ENCODE data around the gene CELSR1. TPM values are rescaled to one million over a fixed set of nuclear protein-coding genes. Genes with fewer than 3 reads are reported as not detected.

The CELSR1 gene
- total and polyA plus RNA-seq, 2 of the 13 experiments (the other 11 are each of a cell fraction or from before 2014, with no cell fraction given): 0.78 to 1.8 TPM

DNA sequence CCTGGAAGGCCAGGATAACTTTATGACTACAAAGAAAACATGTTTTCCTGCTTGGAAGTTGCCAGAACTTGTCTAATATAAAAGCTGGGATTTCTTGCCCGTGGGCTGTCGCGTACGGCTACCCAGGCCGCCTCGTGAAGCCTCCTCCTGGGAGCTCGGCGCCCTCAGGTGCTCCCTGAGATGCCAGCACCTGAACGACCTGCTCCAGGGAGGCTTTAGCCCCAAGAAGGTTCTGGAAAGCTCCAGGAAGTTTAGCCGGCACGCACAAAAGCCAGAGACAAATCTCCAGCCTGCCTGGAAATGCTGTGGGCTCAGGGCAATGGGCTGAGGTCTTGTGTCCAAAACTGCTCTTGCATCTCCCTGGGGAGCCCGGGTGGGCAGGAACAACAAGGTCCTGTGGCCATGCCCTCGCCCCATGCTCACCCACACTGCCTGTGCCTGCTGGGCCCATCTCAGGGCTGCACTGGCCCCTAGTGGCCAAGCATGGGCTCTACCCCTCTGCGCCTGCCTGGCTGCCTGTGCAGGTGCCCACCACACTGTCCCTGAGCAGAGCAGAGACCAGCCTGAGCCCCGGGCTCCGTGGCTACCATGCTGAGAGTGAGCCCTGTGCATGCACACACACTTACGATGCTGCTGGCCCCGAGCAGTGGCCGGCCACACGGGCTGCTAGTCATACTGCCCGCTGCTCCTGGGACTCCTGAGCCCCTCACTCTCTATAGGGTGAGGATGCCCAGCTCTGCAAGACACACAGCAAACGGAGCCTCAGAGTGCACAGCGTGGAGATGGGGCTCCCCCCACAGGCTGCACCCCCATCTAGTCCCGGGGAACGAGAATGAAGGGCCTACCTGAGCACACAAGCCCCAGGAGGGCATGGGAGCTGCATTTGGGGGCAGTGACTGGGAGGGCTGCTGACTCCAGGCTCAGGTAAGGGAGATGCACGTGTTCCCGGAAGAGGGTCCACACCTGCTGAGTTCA lies 4.9 kb upstream of the CELSR1 start (continued):
- TF ChIP-seq ZNF329 (CRISPR knock-in tag; IDR thresholded peaks at IDR 0.05; ENCODE audit: low read depth) (peak; percentile 67; the same call in 1 of the 2 replicates), GATAD1 (CRISPR knock-in tag; IDR thresholded peaks at IDR 0.05) (0 out of 2 replicates have a peak, but pooled peaks have one; percentile 40), ZNF547 (CRISPR knock-in tag; IDR thresholded peaks at IDR 0.05) (no peak), PCBP1 (IDR thresholded peaks at IDR 0.05; ENCODE audit: borderline replicate concordance, low read depth, low read length) (no peak), ZNF205 (CRISPR knock-in tag; IDR thresholded peaks at IDR 0.05) (0 out of 2 replicates have a peak, but pooled peaks have one; percentile 43), SIX1 (CRISPR knock-in tag; IDR thresholded peaks at IDR 0.05; ENCODE audit: borderline replicate concordance) (no peak), PHF5A (CRISPR knock-in tag; IDR thresholded peaks at IDR 0.05; ENCODE audit: low read depth, unreplicated experiment) (peak; percentile 61), ZNF337 (CRISPR knock-in tag; IDR thresholded peaks at IDR 0.05; ENCODE audit: borderline replicate concordance, low read depth) (no peak), ZNF619 (CRISPR knock-in tag; IDR thresholded peaks at IDR 0.05) (0 out of 2 replicates have a peak, but pooled peaks have one; percentile 37), ZFP36 (IDR thresholded peaks at IDR 0.05; ENCODE audit: borderline replicate concordance, low read depth, low read length, partially characterized antibody) (no peak), ZNF737 (CRISPR knock-in tag; IDR thresholded peaks at IDR 0.05; ENCODE audit: borderline replicate concordance) (no peak), ZNF274 (CRISPR knock-in tag; IDR thresholded peaks at IDR 0.05) (0 out of 2 replicates have a peak, but pooled peaks have one; percentile 40), ZNF510 (CRISPR knock-in tag; IDR thresholded peaks at IDR 0.05; ENCODE audit: low read depth) (no peak), ZNF850 (CRISPR knock-in tag; conservative IDR thresholded peaks at IDR 0.05) (no peak)
- TF ChIP-seq, protein P1, sequence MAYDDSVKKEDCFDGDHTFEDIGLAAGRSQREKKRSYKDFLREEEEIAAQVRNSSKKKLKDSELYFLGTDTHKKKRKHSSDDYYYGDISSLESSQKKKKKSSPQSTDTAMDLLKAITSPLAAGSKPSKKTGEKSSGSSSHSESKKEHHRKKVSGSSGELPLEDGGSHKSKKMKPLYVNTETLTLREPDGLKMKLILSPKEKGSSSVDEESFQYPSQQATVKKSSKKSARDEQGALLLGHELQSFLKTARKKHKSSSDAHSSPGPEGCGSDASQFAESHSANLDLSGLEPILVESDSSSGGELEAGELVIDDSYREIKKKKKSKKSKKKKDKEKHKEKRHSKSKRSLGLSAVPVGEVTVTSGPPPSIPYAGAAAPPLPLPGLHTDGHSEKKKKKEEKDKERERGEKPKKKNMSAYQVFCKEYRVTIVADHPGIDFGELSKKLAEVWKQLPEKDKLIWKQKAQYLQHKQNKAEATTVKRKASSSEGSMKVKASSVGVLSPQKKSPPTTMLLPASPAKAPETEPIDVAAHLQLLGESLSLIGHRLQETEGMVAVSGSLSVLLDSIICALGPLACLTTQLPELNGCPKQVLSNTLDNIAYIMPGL (CRISPR knock-in tag; IDR thresholded peaks at IDR 0.05; ENCODE audit: borderline replicate concordance in 1 of 2, low read depth in 1 of 2): peak; percentile 42 to 73; a peak in 2 of 4 replicates
- TF ChIP-seq, protein P2, sequence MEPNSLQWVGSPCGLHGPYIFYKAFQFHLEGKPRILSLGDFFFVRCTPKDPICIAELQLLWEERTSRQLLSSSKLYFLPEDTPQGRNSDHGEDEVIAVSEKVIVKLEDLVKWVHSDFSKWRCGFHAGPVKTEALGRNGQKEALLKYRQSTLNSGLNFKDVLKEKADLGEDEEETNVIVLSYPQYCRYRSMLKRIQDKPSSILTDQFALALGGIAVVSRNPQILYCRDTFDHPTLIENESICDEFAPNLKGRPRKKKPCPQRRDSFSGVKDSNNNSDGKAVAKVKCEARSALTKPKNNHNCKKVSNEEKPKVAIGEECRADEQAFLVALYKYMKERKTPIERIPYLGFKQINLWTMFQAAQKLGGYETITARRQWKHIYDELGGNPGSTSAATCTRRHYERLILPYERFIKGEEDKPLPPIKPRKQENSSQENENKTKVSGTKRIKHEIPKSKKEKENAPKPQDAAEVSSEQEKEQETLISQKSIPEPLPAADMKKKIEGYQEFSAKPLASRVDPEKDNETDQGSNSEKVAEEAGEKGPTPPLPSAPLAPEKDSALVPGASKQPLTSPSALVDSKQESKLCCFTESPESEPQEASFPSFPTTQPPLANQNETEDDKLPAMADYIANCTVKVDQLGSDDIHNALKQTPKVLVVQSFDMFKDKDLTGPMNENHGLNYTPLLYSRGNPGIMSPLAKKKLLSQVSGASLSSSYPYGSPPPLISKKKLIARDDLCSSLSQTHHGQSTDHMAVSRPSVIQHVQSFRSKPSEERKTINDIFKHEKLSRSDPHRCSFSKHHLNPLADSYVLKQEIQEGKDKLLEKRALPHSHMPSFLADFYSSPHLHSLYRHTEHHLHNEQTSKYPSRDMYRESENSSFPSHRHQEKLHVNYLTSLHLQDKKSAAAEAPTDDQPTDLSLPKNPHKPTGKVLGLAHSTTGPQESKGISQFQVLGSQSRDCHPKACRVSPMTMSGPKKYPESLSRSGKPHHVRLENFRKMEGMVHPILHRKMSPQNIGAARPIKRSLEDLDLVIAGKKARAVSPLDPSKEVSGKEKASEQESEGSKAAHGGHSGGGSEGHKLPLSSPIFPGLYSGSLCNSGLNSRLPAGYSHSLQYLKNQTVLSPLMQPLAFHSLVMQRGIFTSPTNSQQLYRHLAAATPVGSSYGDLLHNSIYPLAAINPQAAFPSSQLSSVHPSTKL (CRISPR knock-in tag; IDR thresholded peaks at IDR 0.05): peak; percentile 28; the same call in 1 of the 2 replicates
- TF ChIP-seq, protein P3, sequence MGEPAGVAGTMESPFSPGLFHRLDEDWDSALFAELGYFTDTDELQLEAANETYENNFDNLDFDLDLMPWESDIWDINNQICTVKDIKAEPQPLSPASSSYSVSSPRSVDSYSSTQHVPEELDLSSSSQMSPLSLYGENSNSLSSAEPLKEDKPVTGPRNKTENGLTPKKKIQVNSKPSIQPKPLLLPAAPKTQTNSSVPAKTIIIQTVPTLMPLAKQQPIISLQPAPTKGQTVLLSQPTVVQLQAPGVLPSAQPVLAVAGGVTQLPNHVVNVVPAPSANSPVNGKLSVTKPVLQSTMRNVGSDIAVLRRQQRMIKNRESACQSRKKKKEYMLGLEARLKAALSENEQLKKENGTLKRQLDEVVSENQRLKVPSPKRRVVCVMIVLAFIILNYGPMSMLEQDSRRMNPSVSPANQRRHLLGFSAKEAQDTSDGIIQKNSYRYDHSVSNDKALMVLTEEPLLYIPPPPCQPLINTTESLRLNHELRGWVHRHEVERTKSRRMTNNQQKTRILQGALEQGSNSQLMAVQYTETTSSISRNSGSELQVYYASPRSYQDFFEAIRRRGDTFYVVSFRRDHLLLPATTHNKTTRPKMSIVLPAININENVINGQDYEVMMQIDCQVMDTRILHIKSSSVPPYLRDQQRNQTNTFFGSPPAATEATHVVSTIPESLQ (CRISPR knock-in tag; conservative IDR thresholded peaks at IDR 0.05): no peak
- TF ChIP-seq, protein P4, sequence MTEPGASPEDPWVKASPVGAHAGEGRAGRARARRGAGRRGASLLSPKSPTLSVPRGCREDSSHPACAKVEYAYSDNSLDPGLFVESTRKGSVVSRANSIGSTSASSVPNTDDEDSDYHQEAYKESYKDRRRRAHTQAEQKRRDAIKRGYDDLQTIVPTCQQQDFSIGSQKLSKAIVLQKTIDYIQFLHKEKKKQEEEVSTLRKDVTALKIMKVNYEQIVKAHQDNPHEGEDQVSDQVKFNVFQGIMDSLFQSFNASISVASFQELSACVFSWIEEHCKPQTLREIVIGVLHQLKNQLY (CRISPR knock-in tag; IDR thresholded peaks at IDR 0.05): 0 out of 2 replicates have a peak, but pooled peaks have one; percentile 22
